Measurements from ENCODE around the gene NOP16.

- TF ChIP-seq CTCF (IDR thresholded peaks at IDR 0.05) = no peak
- no peak for TF ChIP-seq POLR2A (IDR thresholded peaks at IDR 0.05)
Observed at GRCh38 chr5:176379881-176380280, 8.5 kb downstream of the NOP16 start.

Measured in Peyer's patch (tissue), 4 donors.